GM19328 (cell line): ENCODE data around the gene FGL2.
"Not testable (repeated sequence)": the region's sequence is repeated elsewhere in the genome, so short reads cannot be mapped to it uniquely, and the experiment has no call there.

ENCODE experiments used
- ATAC-seq: cut with Tn5 transposase; IDR thresholded peaks from one replicate; pipeline ENCODE4 v1.9.1; 2021; ENCODE audit warnings: mild to moderate bottlenecking, moderate library complexity; ENCODE audit not compliant: unreplicated experiment

FGL2 gene, protein sequence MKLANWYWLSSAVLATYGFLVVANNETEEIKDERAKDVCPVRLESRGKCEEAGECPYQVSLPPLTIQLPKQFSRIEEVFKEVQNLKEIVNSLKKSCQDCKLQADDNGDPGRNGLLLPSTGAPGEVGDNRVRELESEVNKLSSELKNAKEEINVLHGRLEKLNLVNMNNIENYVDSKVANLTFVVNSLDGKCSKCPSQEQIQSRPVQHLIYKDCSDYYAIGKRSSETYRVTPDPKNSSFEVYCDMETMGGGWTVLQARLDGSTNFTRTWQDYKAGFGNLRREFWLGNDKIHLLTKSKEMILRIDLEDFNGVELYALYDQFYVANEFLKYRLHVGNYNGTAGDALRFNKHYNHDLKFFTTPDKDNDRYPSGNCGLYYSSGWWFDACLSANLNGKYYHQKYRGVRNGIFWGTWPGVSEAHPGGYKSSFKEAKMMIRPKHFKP

GRCh38 chr7:77199013-77199966, at the start of gene FGL2:
TSS of gene FGL2 (minus strand) at chr7:77199819. CDS start at chr7:77199793, 26 bp downstream.
- ATAC-seq: no peak

GRCh38 chr7:77248154-77248553, 48.5 kb upstream of the FGL2 start:
- ATAC-seq: no peak

- peak; percentile 80 for ATAC-seq
Observed at GRCh38 chr7:77247206-77247850, 47.7 kb upstream of the FGL2 start.

DNA sequence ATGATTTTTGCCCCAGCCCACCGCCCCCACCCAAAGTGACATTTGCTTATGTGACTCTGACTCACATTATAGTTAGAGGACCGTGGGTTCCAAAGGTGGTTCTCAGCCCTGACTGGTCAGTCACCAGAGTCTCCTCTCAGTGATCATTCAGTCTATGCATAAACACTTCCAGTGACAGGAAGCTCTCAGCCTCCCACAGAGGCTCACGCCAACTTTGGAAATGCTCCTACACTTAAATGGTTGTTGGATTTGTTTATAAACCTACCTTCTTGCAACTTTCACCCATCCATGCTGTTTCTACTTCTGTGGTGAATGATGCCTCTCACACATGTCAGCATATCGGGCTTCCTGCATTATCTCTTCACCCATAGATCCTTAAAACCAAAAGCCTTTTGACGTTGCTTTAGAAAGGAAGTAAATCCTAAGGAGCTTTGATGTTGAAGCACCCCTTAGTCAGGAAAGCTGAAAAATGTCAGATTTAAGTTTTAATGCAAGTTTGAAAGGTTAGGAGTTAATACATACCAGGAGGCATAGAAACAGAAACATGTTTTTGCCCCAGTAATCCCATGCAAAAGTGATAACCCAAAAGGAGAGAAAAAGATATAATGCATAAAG, 46.5 kb upstream of the FGL2 start:
- no peak for ATAC-seq

DNA sequence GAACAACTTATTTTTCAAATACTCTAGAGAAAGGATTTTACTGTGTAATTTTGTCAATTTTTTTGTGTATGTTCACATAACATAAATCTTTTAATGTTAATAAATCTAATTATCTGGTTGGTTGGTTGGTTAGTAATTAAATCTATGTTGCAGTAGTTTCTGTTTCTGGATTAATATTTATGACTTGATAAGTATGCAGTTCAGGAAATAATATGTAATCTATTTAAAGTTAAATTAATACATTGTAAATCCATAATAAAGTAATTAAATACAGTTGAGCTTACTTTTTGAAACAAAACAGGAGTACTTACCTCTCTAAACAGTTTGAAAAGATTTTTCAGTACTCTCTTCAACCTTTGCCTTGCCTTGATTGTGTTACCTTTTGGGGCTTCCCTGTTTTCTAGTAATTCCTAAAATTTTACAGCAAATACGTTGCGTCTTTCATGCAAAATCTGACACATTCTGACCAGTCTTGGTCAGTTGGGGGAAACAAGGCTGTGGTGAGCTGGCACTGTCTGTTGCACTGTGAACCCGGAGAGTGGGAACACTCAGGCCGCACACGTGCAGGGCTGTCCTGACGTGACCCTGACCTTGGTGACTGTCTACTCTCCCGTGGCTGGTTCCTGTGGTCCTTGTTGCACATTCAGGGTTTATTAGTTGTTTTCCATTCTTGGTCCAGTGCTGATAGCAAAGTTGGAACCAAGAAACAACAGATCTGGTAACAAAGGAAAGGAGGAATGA, 45.6 kb upstream of the FGL2 start:
- ATAC-seq: no peak

GRCh38 chr7:77244222-77244934, 44.8 kb upstream of the FGL2 start:
- ATAC-seq: no peak

GRCh38 chr7:77242554-77242953, 42.9 kb upstream of the FGL2 start:
- ATAC-seq: no peak

DNA sequence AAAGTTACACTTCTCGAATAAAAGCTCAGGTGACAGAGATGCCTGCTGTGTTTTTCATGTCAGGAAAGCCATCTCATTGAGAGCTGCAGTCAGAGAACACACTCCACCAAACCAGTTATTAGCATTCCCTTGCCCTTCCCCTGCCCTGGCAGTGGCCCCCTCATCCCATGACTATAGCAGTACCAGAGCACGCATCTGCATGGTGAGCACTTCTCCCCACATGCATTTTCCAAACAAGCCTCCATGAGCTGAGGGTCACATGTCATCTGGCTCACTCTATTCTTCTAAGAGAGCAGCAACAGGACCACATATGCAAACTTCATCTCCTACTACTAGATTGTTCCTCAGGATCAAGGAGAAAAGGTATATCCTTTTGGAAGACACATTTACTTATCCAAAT, 42.4 kb upstream of the FGL2 start:
- no peak for ATAC-seq

GRCh38 chr7:77239471-77239870, 39.9 kb upstream of the FGL2 start:
- no peak for ATAC-seq

GRCh38 chr7:77238703-77239136, 39.1 kb upstream of the FGL2 start:
- ATAC-seq: no peak

GRCh38 chr7:77235276-77235675, 35.7 kb upstream of the FGL2 start:
- ATAC-seq: no peak

DNA sequence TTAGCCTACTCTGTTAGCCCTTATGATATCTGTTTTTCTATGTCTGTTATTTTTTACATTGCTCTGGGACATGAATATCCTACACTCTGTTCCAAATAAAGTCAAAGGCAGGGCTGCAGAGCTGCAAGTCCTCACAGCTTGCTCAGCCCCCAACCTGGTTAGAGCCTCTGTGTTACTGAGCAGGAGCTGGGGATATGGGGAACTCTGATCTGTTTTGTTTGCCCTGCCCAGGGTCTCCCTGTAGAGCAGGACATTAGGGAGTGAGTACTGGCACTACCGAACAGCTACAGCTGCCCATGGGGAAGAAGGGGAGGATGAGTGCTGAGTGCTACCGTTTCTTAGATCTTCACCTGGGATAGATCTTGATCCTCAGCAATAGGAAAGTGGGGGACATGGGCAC, 32.8 kb upstream of the FGL2 start:
- ATAC-seq: no peak

DNA sequence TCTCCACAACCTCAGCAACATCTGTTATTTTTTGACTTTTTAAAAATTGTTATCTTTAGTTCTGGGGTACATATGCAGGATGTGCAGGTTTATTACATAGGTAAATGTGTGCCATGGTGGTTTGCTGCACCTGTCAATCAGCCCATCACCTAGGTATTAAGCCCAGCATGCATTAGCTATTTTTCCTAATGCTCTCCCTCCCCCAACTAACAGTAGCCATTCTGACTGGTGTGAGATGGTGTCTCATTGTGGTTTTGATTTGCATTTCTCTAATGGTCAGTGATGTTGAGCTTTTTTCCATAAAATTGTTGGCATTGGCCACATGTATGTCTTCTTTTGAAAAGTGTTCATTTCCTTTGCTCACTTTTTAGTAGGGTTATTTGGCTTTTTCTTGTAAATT, 29.2 kb upstream of the FGL2 start:
- ATAC-seq: not testable (repeated sequence)

DNA sequence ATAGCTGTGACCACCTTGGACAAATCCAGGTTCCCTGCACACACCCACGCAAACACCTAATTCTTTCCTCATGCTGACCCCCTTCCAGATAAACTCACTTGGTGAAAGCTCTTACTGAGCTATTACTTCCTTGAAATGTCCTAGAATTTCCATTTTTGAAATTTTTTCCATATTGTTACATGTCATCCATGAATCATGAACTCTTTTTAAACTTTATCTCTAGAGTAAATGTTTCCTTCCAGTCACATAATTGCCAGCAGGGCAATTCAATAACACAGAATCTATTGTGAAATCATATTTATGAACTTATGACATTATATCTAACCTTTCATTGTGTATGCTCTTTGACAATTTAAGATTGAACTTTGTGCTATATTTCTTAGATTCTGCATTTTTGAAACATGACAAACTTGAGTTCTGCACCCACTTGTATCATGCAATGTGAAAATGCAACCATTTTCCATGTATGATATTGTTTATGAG, 26.8 kb upstream of the FGL2 start:
- ATAC-seq: no peak

- no peak for ATAC-seq
Observed at GRCh38 chr7:77223261-77223660, 23.6 kb upstream of the FGL2 start.

GRCh38 chr7:77222819-77223218, 23.2 kb upstream of the FGL2 start:
- ATAC-seq: no peak

DNA sequence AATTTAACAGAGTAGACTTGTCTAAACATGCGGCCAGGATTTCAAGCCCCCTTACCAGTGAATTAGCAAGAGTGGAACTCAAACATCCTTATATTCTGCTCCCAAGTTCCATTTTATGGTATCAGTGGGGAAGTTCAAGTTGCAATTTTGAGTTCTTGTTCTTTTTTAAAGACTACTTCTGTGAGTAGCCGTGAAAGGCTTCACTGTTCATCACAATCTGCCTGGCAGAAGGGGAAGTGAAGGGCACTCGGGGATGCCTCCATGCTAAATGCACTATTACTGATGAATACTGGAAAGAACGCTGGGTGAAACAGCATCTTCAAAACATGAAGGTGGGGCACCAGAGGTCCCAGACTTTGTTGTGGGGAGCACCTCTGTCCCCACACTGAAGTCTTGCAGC, 22.4 kb upstream of the FGL2 start:
- no peak for ATAC-seq

DNA sequence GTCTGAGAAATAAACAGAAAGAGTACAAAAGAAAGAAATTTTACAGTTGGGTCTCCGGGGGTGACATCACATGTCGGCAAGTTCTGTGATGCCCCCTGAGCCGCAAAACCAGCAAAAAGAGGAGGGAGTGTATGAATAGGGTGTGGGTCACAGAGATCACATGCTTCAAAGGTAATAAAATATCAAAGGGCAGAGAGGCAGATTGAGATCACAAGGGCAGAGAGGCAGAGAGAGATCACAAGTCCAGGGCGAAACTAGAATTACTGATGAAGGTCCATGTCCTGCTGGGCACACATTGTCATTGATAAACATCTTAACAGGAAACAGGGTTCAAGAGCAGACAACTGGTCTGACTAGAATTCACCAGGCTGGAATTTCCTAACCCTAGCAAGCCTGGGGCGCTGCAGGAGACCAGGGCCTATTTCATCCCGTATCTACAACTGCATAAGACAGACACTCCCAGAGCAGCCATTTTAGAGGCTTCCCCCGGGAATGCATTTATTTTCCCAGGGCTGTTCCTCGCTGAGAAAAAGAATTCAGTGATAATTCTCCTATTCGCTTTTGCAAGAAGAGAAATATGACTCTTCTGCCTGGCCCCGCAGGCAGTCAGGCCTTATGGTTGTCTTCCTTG, 20.2 kb upstream of the FGL2 start:
- ATAC-seq: not testable (repeated sequence)
